GM12892 (cell line): ENCODE data around the gene SYNE1.

Experiments used
- POLR2A ChIP-seq: IDR thresholded peaks from 2 replicates; pipeline ENCODE4 v1.6.1; 2011; ENCODE audit warnings: low read depth, low read length, control low read depth
- POLR2AphosphoS5 ChIP-seq: IDR thresholded peaks from 2 replicates; pipeline ENCODE4 v1.6.1; 2011; ENCODE audit warnings: low read depth, low read length, control low read depth

DNA sequence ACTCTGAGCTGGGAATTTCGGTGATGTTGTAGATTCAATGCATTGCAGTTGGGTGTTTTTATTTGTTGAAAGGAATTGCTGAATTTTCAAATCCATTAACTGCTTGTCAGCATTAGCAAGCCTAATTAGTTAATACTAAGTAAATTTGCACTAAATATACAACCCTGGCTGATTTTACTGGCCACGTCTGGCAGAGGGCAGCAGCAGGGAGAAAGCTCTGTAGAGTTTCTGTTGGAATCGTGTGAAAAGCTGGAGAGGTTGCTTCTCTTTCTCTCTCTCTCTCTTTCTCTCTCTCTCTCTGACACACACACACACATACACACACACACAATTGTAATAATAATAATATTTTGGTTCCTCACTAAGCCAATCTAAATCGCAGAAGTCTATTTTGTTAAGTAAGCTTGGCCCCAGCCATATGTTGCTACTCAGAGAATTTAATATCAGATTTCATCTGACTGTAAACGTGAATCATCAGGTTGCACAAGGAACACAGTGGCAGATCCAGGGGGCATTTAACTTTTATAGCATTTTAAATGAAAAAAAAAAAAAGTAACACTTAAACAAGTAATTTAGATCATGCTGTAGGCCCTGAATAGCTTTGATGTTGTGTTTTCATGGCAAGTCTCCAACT lies 540.2 kb downstream of the SYNE1 start:
- TF ChIP-seq POLR2A (no peak), POLR2AphosphoS5 (no peak)
